ENCODE data around the gene MTSS2.

Gene MTSS2

DNA sequence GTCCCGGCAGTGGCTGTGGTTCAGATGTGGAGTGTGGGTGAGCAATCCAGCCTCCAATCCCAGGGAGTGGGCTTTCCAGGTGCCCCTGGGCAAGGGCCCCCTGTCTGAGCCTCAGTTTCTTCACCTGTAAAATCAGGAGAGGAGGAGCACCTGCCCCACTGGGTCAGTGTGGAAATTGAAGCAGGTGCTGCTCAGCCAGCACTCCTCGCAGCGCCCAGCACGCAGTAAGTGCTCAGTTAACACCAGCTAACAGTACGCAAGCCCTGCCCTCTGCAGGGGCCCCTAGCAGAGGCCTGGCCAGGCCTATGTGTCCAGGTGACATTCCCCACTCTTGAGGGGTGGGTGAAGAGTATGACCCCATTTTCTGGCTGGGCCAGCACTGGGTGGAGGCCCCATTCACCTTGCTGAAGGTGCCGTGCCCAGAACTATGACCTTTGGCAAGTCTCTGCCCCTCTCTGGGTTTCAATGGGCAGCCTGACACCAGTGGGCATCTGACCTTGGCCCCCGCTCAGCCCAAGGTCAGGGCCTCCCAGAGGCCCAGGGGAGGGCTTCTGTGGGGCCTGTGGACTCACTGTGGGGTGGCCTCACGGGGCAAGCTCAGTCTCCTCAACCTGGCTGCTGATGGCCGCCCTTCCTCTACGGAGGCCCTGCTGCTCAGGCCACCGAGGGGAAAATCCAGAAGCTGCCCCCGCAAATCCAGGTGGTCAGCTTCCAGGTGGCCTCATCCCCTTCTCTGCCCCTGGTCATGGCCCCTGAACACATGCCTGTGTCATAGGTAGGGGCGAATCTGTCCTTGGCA, 2.5 kb downstream of the MTSS2 start:
- Histone ChIP-seq H3K79me2 (ENCODE audit: insufficient read depth, low read depth) (no peaks in the 10 kb centered on the region), H3K4me2 (no peak overlapping the region), H3K27me3 (ENCODE audit: insufficient read depth, low read depth) (no peaks in the 10 kb centered on the region), H3K4me1 (ENCODE audit: low read depth, poor library complexity, severe bottlenecking) (no peaks in the 10 kb centered on the region), H2AFZ (ENCODE audit: low read depth) (no peak overlapping the region), H3K27ac (no peak overlapping the region), H3K9ac (no peak overlapping the region), H3K36me3 (ENCODE audit: insufficient read depth) (no peaks in the 10 kb centered on the region), H4K20me1 (ENCODE audit: insufficient read depth) (no peaks in the 10 kb centered on the region), H3K4me3 (IDR thresholded peaks at IDR 0.05; ENCODE audit: insufficient read depth, low read depth, low read length) (no peak overlapping the region)
- TF ChIP-seq, protein P1, sequence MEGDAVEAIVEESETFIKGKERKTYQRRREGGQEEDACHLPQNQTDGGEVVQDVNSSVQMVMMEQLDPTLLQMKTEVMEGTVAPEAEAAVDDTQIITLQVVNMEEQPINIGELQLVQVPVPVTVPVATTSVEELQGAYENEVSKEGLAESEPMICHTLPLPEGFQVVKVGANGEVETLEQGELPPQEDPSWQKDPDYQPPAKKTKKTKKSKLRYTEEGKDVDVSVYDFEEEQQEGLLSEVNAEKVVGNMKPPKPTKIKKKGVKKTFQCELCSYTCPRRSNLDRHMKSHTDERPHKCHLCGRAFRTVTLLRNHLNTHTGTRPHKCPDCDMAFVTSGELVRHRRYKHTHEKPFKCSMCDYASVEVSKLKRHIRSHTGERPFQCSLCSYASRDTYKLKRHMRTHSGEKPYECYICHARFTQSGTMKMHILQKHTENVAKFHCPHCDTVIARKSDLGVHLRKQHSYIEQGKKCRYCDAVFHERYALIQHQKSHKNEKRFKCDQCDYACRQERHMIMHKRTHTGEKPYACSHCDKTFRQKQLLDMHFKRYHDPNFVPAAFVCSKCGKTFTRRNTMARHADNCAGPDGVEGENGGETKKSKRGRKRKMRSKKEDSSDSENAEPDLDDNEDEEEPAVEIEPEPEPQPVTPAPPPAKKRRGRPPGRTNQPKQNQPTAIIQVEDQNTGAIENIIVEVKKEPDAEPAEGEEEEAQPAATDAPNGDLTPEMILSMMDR (conservative IDR thresholded peaks at IDR 0.05; ENCODE audit: low read depth, low read length) = no peak

DNA sequence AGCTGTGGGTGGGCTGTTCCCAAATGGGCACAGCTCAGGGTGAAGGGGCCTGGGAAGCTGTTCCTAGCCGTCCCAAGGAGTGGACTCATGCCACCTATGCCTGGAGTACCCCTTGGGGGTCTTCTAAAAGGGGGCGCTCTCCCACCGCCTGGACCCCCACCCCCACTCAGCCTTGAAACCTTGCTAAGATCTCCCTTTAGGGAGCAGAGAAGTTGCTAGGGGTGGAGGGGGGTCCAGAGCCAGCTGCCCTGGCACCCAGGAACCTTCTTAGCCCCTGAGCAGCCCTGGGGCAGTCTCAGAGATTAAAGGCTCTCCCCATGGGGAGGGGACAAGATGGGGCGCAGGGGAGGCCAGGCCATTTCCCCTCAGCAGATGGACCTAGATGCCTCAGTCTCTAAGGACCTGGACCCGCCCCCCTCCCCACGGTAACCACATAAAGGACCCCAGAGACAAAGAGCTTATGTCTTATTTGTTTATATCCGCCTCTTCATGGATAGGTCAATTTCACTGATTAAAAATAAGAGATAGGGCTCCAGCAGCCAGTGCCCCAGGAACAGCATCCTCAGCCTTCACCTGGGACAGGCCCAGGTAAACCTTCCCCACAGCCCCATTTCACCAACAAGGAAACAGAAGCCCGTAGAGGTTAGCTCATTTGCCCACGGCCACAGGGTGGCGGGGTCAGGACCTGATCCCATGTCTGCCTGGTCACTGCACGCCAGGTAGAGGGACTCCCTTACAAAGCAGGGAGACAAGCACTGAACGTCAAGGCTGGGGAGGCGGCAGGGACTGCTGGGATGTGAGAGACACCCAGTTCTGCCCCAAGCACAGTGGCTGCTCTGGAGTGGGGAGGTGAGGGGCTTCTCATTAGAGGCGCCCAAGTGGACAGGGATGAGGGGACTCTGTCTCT, 3.4 kb downstream of the MTSS2 start:
- Histone ChIP-seq H3K36me3 (ENCODE audit: insufficient read depth) (no peaks in the 10 kb centered on the region), H3K9ac (no peak overlapping the region), H3K4me3 (IDR thresholded peaks at IDR 0.05; ENCODE audit: insufficient read depth, low read depth, low read length) (no peak overlapping the region), H3K4me1 (ENCODE audit: low read depth, poor library complexity, severe bottlenecking) (no peaks in the 10 kb centered on the region), H4K20me1 (ENCODE audit: insufficient read depth) (no peaks in the 10 kb centered on the region), H3K27me3 (ENCODE audit: insufficient read depth, low read depth) (no peaks in the 10 kb centered on the region), H3K79me2 (ENCODE audit: insufficient read depth, low read depth) (no peaks in the 10 kb centered on the region), H3K27ac (no peak overlapping the region), H2AFZ (ENCODE audit: low read depth) (no peak overlapping the region), H3K4me2 (no peak overlapping the region)
- TF ChIP-seq, protein P1 (conservative IDR thresholded peaks at IDR 0.05; ENCODE audit: low read depth, low read length) = no peak

DNA sequence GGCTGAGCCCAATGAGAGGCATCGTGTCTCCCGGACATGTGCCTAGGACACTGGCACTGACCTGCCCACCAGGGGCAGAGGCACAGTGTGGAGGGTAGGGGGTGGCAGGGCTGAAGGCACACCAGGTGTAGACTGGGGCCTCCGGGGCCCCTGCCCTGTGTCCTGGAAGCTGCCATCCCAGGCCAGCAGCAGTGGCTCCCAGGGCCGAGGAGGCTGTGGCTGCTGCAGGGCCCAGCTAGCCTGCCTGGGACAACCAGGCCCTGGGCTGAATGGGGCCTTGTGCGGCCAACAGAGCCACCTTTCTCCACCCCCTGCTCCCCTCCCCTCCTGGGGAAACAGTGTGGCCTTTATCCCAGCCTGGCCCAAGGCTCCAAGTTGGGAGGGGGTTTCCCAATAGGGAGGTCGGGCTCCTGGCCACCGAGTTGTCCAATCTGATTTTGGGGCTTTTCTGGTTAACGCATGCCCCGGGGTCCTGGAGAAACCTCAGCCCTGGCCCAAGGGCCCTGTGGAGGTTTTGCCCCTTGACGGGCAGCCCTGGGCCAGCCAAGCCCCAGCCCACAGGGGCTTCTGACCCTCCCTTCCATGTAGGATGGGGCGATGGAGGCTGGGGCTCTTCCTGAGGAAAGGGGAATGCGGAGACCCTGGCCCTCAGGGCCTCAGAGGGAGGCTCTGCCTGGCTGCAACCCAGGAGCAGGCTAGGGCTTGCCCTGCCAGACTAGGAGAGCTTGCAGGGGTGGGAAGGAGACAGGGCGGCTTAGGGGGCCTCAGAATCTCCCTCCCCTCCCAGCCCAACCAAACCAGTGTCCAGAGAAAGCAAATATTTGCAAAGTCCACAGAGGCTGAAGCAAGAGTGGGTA, 4.2 kb downstream of the MTSS2 start:
- no peak overlapping the region for H2AFZ ChIP-seq (ENCODE audit: low read depth)
- H3K4me2 ChIP-seq = no peak overlapping the region
- no peaks in the 10 kb centered on the region for H3K79me2 ChIP-seq (ENCODE audit: insufficient read depth, low read depth)
- no peak overlapping the region for H3K9ac ChIP-seq
- no peaks in the 10 kb centered on the region for H3K36me3 ChIP-seq (ENCODE audit: insufficient read depth)
- no peaks in the 10 kb centered on the region for H3K4me1 ChIP-seq (ENCODE audit: low read depth, poor library complexity, severe bottlenecking)
- H3K4me3 ChIP-seq (IDR thresholded peaks at IDR 0.05; ENCODE audit: insufficient read depth, low read depth, low read length) = no peak overlapping the region
- H3K27me3 ChIP-seq (ENCODE audit: insufficient read depth, low read depth) = no peaks in the 10 kb centered on the region
- H3K27ac ChIP-seq = no peak overlapping the region
- no peaks in the 10 kb centered on the region for H4K20me1 ChIP-seq (ENCODE audit: insufficient read depth)
- TF ChIP-seq, protein P1 (conservative IDR thresholded peaks at IDR 0.05; ENCODE audit: low read depth, low read length) = no peak

Measured in KMS-11 (cell line).